HG02870 (cell line): ENCODE data around the gene ARHGEF5.
A peak's percentile ranks its signal among the peaks of the same experiment; 100 is the strongest.

Source experiments
- ATAC-seq: cut with Tn5 transposase; IDR thresholded peaks from one replicate; pipeline ENCODE4 v1.9.1; 2021; ENCODE audit warnings: mild to moderate bottlenecking, moderate library complexity; ENCODE audit not compliant: unreplicated experiment

Gene ARHGEF5

DNA sequence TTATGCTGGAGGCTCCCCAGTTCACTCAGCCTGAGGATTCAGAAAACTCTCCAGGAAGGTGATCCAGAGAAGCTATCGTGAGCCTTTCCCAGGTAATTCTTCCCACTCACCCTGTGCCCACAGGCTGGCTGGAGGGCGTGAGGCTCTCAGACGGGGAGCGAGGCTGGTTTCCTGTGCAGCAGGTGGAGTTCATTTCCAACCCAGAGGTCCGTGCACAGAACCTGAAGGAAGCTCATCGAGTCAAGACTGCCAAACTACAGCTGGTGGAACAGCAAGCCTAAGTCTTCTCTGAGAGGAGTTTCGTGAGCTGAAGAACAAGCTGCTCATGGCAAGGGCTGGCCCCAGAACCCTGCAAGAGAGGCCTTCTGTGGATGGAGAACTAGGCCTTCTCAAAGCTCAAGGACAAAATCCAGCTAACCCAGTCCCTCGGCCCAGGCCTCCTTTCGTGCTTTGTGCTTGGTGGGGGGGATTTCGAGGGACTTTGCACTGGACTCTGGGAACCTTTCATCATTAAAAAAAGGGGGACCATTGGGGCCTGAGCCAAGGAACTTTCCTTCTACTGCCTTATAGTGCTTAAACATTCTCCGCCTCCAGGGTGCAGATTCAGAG, 24.7 kb downstream of the ARHGEF5 start:
- no peak for ATAC-seq

DNA sequence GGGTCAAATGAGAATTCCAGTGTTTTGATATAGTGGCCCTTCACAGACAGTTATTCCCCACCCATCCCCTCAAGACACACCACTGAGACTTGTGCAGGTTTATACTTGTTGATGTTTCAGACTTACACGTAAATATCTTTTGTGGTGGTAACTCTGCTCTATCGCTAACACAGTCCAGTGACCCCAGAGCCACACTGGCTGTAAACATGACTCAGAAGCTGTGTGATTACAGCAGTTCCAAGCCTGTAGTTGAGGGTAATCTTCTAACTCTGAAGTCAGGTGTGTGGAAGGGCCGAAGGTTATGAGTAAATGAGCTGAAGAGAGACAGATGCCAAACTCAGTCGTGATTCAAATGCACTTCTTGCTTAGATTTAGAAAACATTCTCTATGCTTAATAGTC, 28.9 kb downstream of the ARHGEF5 start:
- peak; percentile 96 for ATAC-seq

- ATAC-seq, result peak; percentile 58
Measured at GRCh38 chr7:144384555-144385245, 29.5 kb downstream of the ARHGEF5 start.

DNA sequence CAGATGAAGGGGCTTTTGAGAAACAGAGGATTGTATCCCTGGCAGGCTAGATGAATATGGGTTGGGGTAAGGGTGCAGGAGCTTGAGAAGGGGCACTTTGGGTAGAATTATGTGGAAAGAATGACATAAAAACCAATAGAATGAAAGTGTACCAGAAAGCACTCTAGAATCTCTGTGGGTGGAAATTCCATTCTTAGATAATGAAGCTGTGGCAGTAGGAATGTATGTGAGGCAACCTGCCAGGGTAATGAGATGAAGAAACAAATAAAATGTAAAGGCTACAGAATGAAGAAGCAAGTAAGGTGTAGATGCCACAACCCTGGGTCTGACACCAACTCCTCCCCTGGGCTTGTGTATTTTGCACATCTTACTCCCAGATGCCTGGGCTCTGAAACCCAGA, 31.5 kb downstream of the ARHGEF5 start:
- no peak for ATAC-seq

DNA sequence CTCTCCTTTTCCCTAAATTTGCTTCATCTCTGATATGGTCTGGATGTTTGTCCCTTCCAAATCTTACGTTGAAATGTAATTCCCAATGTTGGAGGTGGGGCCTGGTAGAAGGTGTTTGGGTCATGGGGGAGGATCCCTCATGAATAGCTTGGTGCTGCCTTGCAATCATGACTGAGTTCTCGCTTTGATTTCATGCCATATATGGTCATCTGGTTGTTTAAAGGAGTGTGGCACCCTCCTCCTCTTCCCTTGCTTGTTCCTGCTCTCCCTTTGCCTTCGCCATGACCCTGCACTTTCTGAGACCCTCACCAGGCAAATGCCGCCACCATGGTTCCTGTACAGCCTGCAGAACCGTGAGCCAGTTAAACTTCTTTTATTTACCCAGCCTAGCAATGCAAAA, 33.7 kb downstream of the ARHGEF5 start:
- ATAC-seq, result no peak

GRCh38 chr7:144390481-144390880, 35.3 kb downstream of the ARHGEF5 start:
- no peak for ATAC-seq

DNA sequence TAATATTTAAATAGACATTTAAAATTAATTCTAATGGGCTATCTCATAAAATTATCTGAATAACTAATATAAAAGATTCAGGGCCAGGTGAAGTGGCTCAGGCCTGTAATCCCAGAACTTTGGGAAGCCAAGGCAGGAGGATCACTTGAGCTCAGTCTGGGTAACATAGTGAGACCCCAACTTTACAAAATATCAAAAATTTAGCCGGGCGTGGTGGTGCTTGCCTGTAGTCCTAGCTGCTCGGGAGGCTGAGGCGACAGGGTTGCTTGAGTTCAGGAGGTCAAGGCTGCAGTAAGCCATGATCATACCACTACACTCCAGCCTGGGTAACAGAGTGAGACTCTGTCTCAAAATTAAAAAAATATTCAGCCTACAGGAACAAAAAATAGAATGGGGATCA, 35.8 kb downstream of the ARHGEF5 start:
- no peak for ATAC-seq

GRCh38 chr7:144391823-144392255, 36.6 kb downstream of the ARHGEF5 start:
- ATAC-seq, result peak; percentile 67

DNA sequence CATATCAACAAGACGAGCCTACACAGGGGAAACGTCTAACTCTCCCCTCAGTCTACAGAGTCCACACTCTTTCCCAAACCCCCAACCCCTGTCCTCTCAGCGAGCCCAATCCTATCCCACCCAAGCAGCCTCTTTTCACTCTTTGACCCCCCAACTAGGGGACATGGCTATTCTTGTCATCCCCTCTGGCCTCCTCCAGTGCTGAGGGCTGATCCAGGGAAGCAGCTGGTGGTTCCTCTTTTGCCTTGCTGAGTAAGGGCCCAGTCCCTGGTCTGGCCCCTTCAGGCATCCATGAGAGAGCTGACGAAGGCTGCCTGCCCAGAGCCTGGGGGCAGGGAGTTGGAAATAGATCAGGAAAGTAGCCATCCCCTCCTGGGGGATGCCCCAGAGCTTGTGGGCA, 41.9 kb downstream of the ARHGEF5 start:
- no peak for ATAC-seq

DNA sequence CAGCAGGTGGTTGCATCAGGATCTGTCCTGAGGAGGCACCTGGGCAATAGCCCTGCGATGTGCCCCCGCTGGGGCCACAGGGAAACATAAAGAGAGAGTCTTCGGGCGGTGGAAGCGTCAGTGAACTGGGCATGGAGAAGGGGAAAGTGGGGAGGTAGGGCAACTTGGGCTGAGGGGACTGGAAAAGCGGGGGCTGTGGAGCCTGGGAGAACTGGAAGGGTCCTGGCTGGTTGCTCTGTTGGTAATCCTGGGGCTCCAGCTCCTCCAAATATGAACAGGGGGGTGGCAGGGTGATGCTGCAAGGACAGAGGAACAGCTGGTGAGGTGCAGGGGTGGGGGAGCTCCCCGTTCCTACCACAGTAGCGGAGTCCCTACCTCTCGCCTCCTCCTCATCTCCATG, 43.1 kb downstream of the ARHGEF5 start:
- ATAC-seq, result no peak

GRCh38 chr7:144398911-144399310, 43.7 kb downstream of the ARHGEF5 start:
- no peak for ATAC-seq

GRCh38 chr7:144399946-144400345, 44.7 kb downstream of the ARHGEF5 start:
- no peak for ATAC-seq

DNA sequence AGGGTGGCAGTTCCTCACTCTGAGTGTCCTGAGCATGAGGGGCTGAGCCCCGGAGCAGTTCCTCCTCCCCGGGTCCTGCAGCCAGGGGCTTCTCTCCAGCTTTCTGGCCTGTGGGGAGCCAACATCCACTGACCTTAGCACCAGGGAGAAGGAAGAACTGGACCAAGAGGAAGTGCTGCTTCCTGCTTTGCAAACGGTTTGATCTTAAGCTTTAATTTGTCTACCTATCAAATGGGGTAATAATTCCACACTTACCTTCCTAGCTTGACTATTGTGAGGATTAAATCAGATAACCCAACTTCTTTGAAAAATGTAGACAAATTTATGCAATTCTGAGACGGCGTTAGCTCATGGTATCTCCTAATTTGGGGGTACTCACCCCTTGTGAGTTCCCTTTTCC, 46.3 kb downstream of the ARHGEF5 start:
- no peak for ATAC-seq

DNA sequence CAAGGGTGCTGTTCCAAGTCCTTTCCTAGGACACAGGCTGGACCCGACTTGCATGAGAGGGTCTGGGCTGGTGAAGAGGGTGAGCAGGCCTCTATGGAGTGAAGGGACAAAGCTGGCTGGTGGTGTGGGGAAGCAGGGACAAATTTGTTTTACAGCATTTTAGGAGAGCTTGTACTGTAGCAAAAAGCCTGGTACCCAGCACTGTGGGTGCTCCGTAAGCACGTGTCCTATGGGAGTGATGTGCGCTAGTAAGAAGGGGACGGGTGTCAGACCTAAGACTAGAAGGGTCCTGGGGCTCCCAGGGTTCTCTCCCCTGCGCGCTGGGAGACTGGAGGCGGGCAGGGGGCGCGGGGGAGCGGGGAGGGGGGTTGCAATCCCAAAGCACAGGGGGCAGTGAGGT, 47.9 kb downstream of the ARHGEF5 start:
- no peak for ATAC-seq

GRCh38 chr7:144403649-144404061, 48.5 kb downstream of the ARHGEF5 start, which contains the start of gene NOBOX:
NOBOX (minus strand) TSS chr7:144403693.
- no peak for ATAC-seq

- ATAC-seq, result no peak
Measured at GRCh38 chr7:144404946-144405345, 49.7 kb downstream of the ARHGEF5 start.

DNA sequence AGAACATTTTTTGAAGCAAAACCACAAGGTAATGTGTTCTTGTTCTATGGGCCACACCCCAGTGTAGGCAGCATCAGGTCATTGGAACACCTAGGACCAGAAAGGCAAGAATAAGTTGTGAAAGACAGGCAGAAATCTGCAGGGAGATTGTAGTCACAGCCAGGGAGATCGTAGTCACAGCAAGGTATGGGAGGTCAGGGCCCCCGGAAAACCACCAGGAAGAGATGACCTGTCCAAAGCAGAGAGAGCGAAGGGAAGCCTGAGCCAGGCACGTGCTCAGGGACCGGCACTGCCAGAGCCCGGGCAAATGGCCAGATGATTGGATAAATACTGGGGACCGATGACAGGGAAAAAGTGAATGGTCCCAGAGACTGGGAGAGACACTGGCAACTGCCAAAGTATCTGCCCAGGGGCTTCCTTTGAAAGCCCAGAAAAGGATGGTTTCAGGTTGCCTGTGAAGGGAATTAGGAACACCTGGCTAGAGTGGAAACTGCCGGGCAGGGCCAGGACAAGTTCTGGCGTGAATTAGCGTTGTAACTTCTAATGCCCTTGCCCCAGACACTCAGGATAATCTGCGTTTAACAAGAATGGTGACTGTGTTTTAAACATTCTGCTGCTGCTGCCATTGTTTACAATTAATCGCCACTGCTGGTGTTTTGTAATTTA, 52.2 kb downstream of the ARHGEF5 start:
- ATAC-seq, result no peak

DNA sequence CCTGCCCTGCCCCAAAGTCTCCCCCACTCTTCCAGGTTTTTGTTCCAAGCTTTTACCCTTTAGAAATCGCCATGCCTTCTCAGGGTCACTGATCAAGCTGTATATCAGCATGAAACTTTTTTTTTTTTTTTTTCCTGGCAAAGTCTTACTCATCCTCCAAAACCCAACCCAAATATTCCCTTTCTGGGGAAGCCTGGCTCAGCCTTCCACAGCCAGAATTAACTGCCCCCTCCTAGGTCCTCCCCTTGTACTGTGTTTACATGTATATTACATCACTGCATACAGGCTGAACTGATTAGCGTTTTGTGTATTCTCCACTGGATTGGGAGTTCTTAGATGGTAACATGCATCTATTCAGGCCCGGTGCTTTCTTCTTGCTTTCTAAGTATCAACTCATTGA, 52.9 kb downstream of the ARHGEF5 start:
- ATAC-seq, result no peak

DNA sequence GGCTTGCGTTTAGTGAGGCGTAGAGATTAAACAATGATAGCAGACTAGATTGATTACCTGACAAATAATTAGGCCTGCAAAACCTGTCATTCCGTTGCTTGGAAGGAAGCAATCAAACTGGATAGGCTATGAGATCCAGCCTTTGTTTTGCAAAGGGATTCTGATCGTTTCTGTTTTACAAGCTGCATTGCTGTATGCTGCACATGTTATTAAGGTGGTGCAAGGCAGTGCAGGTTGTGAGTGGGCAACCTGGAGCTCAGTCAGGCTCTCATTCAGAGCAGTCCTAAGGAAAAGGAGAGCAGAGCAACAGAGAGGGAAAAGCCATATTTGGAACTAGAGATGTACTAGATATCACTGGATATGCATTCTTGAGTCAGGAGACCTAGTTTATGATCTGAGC, 55.2 kb downstream of the ARHGEF5 start:
- ATAC-seq, result no peak

DNA sequence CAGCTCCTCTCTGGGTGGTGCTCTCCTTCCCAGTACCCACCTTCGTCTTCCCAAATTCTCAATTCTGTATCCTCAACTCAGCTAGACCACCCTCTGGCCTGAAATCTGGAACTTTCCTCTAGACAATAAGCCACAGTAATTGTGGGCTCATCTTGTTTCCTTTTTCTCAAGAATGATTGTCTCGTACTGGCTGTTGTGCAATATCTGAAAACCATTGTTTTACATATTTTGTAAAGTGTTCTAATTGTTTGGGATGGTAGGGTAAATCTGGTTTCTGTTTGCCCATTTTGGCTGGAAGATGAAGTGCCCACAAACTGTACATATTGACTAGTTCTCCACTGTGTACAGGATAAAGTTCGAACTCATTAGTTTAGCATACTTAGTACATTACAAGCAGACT, 59.6 kb downstream of the ARHGEF5 start:
- ATAC-seq, result no peak

GRCh38 chr7:144415858-144416257, 60.7 kb downstream of the ARHGEF5 start:
- ATAC-seq, result no peak

- no peak for ATAC-seq
Measured at GRCh38 chr7:144416341-144416740, 61.1 kb downstream of the ARHGEF5 start.
